ENCODE results near the gene TRPM3. TPM values are rescaled to one million over a fixed set of nuclear protein-coding genes. Genes with fewer than 3 reads are reported as not detected.

TRPM3 gene
- total and polyA plus RNA-seq, 9 of the 15 experiments (the other 6 are each of a cell fraction or from before 2014, with no cell fraction given) = 0.04 TPM; not detected in 8

GRCh38 chr9:70878576-70878975, 242.8 kb downstream of the TRPM3 start:
- Histone ChIP-seq H3K9me1 (ENCODE audit: control insufficient read depth, insufficient read depth, low read length) (no peaks in the 10 kb centered on the region), H3K79me2 (ENCODE audit: control insufficient read depth, insufficient read depth, low read length) (no peaks in the 10 kb centered on the region), H3K4me2 (ENCODE audit: insufficient read depth, low read length) (no peak overlapping the region), H3K9me3 (replicated peaks; ENCODE audit: control insufficient read depth, insufficient read depth, low read depth, low read length) (no peaks in the 10 kb centered on the region), H3K4me3 (no peak overlapping the region), H4K20me1 (replicated peaks; ENCODE audit: control insufficient read depth, insufficient read depth, low read length) (no peaks in the 10 kb centered on the region), H3K27ac (ENCODE audit: extremely low read depth, low read depth, low read length) (no peak overlapping the region), H3K9ac (ENCODE audit: insufficient read depth in 1 of 2, low read depth in 2 of 2, low read length in 2 of 2) (no peak overlapping the region), H2AFZ (ENCODE audit: low read depth, low read length) (no peak overlapping the region), H3K27me3 (ENCODE audit: control insufficient read depth in 2 of 2, insufficient read depth in 2 of 2, low read length in 2 of 2) (no peaks in the 10 kb centered on the region), H3K36me3 (ENCODE audit: control insufficient read depth, insufficient read depth, low read length) (no peaks in the 10 kb centered on the region), H3K4me1 (replicated peaks in 1 of 2; ENCODE audit: control insufficient read depth in 2 of 2, insufficient read depth in 2 of 2, low read length in 2 of 2) (no peaks in the 10 kb centered on the region)
- in situ Hi-C loops (cut with MboI) (no loop called here), intact Hi-C loops (cut with micrococcal nuclease) (no loop called here)
- TF ChIP-seq NBN (IDR thresholded peaks at IDR 0.05; ENCODE audit: low read depth) = no peak
- no peak for TF ChIP-seq SIX5 (IDR thresholded peaks at IDR 0.05; ENCODE audit: borderline replicate concordance in 1 of 2, insufficient read depth in 1 of 2, low read depth in 1 of 2, low read length in 2 of 2)
- WGBS (ENCODE audit: insufficient coverage, low coverage, missing lambda C conversion rate) = 0% methylated on average over 4 of the region's 4 CpGs
- FAIRE-seq = no peak
- ChIA-PET CTCF (ENCODE audit: low intra/inter-chr PET ratio) (no interaction called here), POLR2A (no interaction called here)
- DNase-seq (ENCODE audit: extremely low read depth in 1 of 4, low spot score in 3 of 4) = no peak
- no peak for ATAC-seq
- no TSS peak for BruUV-seq (replicated peaks)

- Histone ChIP-seq H3K4me3 (no peak overlapping the region), H3K79me2 (ENCODE audit: control insufficient read depth, insufficient read depth, low read length) (no peaks in the 10 kb centered on the region), H2AFZ (ENCODE audit: low read depth, low read length) (no peak overlapping the region), H3K9ac (ENCODE audit: insufficient read depth in 1 of 2, low read depth in 2 of 2, low read length in 2 of 2) (no peak overlapping the region), H3K36me3 (ENCODE audit: control insufficient read depth, insufficient read depth, low read length) (no peaks in the 10 kb centered on the region), H3K4me1 (replicated peaks in 1 of 2; ENCODE audit: control insufficient read depth in 2 of 2, insufficient read depth in 2 of 2, low read length in 2 of 2) (no peaks in the 10 kb centered on the region), H3K9me1 (ENCODE audit: control insufficient read depth, insufficient read depth, low read length) (no peaks in the 10 kb centered on the region), H3K9me3 (replicated peaks; ENCODE audit: control insufficient read depth, insufficient read depth, low read depth, low read length) (no peaks in the 10 kb centered on the region), H3K27me3 (ENCODE audit: control insufficient read depth in 2 of 2, insufficient read depth in 2 of 2, low read length in 2 of 2) (no peaks in the 10 kb centered on the region), H3K27ac (ENCODE audit: extremely low read depth, low read depth, low read length) (no peak overlapping the region), H4K20me1 (replicated peaks; ENCODE audit: control insufficient read depth, insufficient read depth, low read length) (no peaks in the 10 kb centered on the region), H3K4me2 (ENCODE audit: insufficient read depth, low read length) (no peak overlapping the region)
- CTCF ChIA-PET (ENCODE audit: low intra/inter-chr PET ratio) = no interaction called here
- FAIRE-seq (no peak), ATAC-seq (no peak), DNase-seq (ENCODE audit: extremely low read depth in 1 of 4, low spot score in 3 of 4) (no peak)
- in situ Hi-C loops (cut with MboI) = no loop called here
- BruUV-seq (replicated peaks) = no TSS peak
- intact Hi-C loops (cut with micrococcal nuclease) = no loop called here
- 10% methylated on average over 1 of the region's 1 CpG for WGBS (ENCODE audit: insufficient coverage, low coverage, missing lambda C conversion rate)
- POLR2A ChIA-PET = no interaction called here
- TF ChIP-seq CBFB (CRISPR knock-in tag; IDR thresholded peaks at IDR 0.05) (no peak), ZNF316 (IDR thresholded peaks at IDR 0.05) (peak; percentile 81), MAFK (IDR thresholded peaks at IDR 0.05; ENCODE audit: low read length) (peak; percentile 40; the same call in 1 of the 2 replicates), SREBF2 (CRISPR knock-in tag; IDR thresholded peaks at IDR 0.05) (no peak), STAT6 (CRISPR knock-in tag; IDR thresholded peaks at IDR 0.05) (no peak), C11orf30 (IDR thresholded peaks at IDR 0.05; ENCODE audit: low read depth) (peak; percentile 48; the same call in 1 of the 2 replicates), MAFG (tag; conservative IDR thresholded peaks at IDR 0.05) (peak; percentile 68), MAFF (IDR thresholded peaks at IDR 0.05; ENCODE audit: low read length) (peak; percentile 36; the same call in 1 of the 2 replicates), ZNF592 (IDR thresholded peaks at IDR 0.05) (no peak)
Observed at GRCh38 chr9:70874451-70874850, 247.0 kb downstream of the TRPM3 start.

Measured in K562 (cell line).